Measurements from ENCODE around the gene GLS. TPM values are rescaled to one million over a fixed set of nuclear protein-coding genes. Genes with fewer than 3 reads are reported as not detected.

GLS gene
- total and polyA plus RNA-seq, 9 of the 15 experiments (the other 6 are each of a cell fraction or from before 2014, with no cell fraction given), result 13.7 to 77.5 (median 48.2) TPM

DNA sequence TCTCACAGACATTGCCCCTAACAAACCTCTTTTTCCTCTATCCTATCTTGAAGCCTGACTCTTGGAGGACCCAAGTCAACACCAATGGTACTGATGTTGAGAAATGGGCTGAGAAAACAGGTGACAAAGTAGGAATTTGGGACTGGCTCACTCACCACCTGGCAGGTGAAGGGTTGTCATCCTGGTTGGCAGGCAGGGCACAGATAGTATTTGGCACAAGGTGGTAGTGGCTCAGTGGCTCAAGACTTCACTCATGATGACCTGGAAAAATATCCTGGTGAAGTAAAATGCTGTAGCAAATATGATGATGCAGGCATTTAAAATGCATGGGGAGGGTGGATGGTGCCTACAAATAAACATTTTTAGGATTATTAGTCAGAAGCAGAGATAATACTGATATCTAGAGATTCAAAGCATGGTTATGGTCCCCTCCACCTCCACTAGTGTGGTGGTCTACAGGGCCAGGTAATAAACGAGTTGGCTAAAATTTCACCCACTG is 38.0 kb upstream of the GLS start (continued):
- TF ChIP-seq, protein P1, sequence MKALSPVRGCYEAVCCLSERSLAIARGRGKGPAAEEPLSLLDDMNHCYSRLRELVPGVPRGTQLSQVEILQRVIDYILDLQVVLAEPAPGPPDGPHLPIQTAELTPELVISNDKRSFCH (CRISPR knock-in tag; IDR thresholded peaks at IDR 0.05), result no peak
- TF ChIP-seq, protein P1 (tag; IDR thresholded peaks at IDR 0.05), result no peak

DNA sequence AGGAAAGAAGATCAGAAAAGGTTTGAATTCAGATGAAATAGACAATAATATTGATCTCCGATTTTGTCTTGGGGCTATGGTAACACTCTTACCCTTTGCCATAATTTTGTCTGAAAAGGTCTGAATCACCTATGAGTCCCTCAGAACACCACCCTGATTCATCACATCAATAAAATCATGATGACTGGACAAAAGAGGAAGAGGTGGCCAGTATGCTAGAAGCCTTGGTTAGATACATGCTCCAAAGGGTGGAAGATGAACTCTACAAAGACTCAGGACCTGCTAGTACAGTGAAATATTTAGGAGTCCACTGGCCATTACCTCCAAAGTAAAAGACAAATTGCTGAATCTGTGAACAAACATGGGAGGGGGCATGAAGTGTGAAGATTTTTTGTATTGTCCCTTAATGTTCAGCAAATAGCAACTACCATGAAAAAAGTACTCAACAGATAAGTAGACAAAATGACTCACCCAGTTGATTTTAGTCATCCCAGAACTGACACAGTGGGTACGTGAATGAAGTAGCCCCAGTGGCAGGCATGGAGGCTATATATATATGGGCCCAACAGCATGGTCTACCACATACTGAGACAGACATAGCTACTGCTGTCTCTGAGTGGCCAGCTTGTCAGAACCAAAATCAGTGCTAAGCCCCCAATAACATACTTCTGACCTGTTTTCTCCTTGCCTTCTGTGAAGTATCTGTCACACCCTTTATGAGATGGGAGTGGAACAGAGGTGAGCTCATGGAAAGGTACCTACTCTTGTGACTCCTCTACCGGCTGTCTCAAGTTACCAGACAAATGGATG is 36.5 kb upstream of the GLS start:
- Histone ChIP-seq H3K4me2 (ENCODE audit: insufficient read depth, low read length) (no peak overlapping the region), H3K36me3 (ENCODE audit: control insufficient read depth, insufficient read depth, low read length) (no peaks in the 10 kb centered on the region), H3K4me3 (no peak overlapping the region), H3K79me2 (ENCODE audit: control insufficient read depth, insufficient read depth, low read length) (no peaks in the 10 kb centered on the region), H3K27me3 (ENCODE audit: control insufficient read depth in 2 of 2, insufficient read depth in 2 of 2, low read length in 2 of 2) (no peaks in the 10 kb centered on the region; a peak in 2 of 5 replicates), H3K27ac (ENCODE audit: extremely low read depth, low read depth, low read length) (no peak overlapping the region), H3K9ac (ENCODE audit: insufficient read depth in 1 of 2, low read depth in 2 of 2, low read length in 2 of 2) (no peak overlapping the region), H3K4me1 (replicated peaks in 1 of 2; ENCODE audit: control insufficient read depth in 2 of 2, insufficient read depth in 2 of 2, low read length in 2 of 2) (no peaks in the 10 kb centered on the region), H3K9me3 (replicated peaks; ENCODE audit: control insufficient read depth, insufficient read depth, low read depth, low read length) (no peaks in the 10 kb centered on the region), H2AFZ (ENCODE audit: low read depth, low read length) (no peak overlapping the region), H4K20me1 (replicated peaks; ENCODE audit: control insufficient read depth, insufficient read depth, low read length) (no peaks in the 10 kb centered on the region), H3K9me1 (ENCODE audit: control insufficient read depth, insufficient read depth, low read length) (no peaks in the 10 kb centered on the region)
- in situ Hi-C loops (cut with MboI) (no loop called here), intact Hi-C loops (cut with micrococcal nuclease) (loop anchor here (10.0 kb wide), 1 partner anchor 101 kb away; no protein-coding TSS in a partner anchor)
- ATAC-seq, result no peak
- CTCF ChIA-PET (ENCODE audit: low intra/inter-chr PET ratio), result no interaction called here
- POLR2A ChIA-PET, result no interaction called here
- peak; percentile 11 for FAIRE-seq
- 6% methylated on average over 3 of the region's 3 CpGs for WGBS (ENCODE audit: insufficient coverage, low coverage, missing lambda C conversion rate)
- no peak for DNase-seq (ENCODE audit: extremely low read depth in 1 of 4, low spot score in 3 of 4)
- no TSS peak for BruUV-seq (replicated peaks)
- TF ChIP-seq TFAM (CRISPR knock-in tag; conservative IDR thresholded peaks at IDR 0.05) (no peak), HLTF (IDR thresholded peaks at IDR 0.05) (no peak), DNMT1 (IDR thresholded peaks at IDR 0.05) (no peak), ZNF239 (CRISPR knock-in tag; IDR thresholded peaks at IDR 0.05) (no peak), MIER1 (IDR thresholded peaks at IDR 0.05; ENCODE audit: low read depth) (no peak), TCF7 (IDR thresholded peaks at IDR 0.05; ENCODE audit: borderline replicate concordance) (no peak), SPI1 (IDR thresholded peaks at IDR 0.05; ENCODE audit: borderline replicate concordance, low read depth, low read length) (0 out of 2 replicates have a peak, but pooled peaks have one; percentile 51), EP300 (IDR thresholded peaks at IDR 0.05; ENCODE audit: low read length) (no peak), ZNF316 (IDR thresholded peaks at IDR 0.05) (peak; percentile 53), BHLHE40 (IDR thresholded peaks at IDR 0.05; ENCODE audit: low read length) (no peak), GABPA (tag; conservative IDR thresholded peaks at IDR 0.05; ENCODE audit: low read depth) (no peak), RFX7 (CRISPR knock-in tag; IDR thresholded peaks at IDR 0.05) (no peak), C11orf30 (IDR thresholded peaks at IDR 0.05; ENCODE audit: low read depth) (peak; percentile 47; the same call in 1 of the 2 replicates), FOSL1 (tag; conservative IDR thresholded peaks at IDR 0.05) (peak; percentile 88), RB1 (IDR thresholded peaks at IDR 0.05; ENCODE audit: low read depth) (no peak)
- TF ChIP-seq, protein P2, sequence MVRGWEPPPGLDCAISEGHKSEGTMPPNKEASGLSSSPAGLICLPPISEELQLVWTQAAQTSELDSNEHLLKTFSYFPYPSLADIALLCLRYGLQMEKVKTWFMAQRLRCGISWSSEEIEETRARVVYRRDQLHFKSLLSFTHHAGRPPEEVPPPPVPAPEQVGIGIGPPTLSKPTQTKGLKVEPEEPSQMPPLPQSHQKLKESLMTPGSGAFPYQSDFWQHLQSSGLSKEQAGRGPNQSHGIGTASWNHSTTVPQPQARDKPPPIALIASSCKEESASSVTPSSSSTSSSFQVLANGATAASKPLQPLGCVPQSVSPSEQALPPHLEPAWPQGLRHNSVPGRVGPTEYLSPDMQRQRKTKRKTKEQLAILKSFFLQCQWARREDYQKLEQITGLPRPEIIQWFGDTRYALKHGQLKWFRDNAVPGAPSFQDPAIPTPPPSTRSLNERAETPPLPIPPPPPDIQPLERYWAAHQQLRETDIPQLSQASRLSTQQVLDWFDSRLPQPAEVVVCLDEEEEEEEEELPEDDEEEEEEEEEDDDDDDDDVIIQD (CRISPR knock-in tag; IDR thresholded peaks at IDR 0.05), result no peak
- TF ChIP-seq, protein P3, sequence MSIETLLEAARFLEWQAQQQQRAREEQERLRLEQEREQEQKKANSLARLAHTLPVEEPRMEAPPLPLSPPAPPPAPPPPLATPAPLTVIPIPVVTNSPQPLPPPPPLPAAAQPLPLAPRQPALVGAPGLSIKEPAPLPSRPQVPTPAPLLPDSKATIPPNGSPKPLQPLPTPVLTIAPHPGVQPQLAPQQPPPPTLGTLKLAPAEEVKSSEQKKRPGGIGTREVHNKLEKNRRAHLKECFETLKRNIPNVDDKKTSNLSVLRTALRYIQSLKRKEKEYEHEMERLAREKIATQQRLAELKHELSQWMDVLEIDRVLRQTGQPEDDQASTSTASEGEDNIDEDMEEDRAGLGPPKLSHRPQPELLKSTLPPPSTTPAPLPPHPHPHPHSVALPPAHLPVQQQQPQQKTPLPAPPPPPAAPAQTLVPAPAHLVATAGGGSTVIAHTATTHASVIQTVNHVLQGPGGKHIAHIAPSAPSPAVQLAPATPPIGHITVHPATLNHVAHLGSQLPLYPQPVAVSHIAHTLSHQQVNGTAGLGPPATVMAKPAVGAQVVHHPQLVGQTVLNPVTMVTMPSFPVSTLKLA (conservative IDR thresholded peaks at IDR 0.05), result no peak

Data from K562 (cell line).